Loucy (cell line): ENCODE results near the gene FAT2.
"Not testable (repeated sequence)": the region's sequence is repeated elsewhere in the genome, so short reads cannot be mapped to it uniquely, and the experiment has no call there.

ENCODE experiments used
- H2AFZ ChIP-seq: fragments of 200-600 bp; sonication (generic); 2 replicates; pipeline ENCODE4 v1.6.0; 2016; ENCODE audit warnings: antibody characterized with exemption, mild to moderate bottlenecking, low read length, moderate library complexity
- H3F3A ChIP-seq: fragments of 200-600 bp; 2 replicates; pipeline ENCODE4 v1.6.0; 2016; ENCODE audit warnings: antibody characterized with exemption, low read depth, mild to moderate bottlenecking
- H3K27me3 ChIP-seq: fragments of 200-600 bp; sonication (generic); 2 replicates; pipeline ENCODE4 v1.6.1; 2014; ENCODE audit warnings: low read length, mild to moderate bottlenecking; ENCODE audit not compliant: insufficient read depth, poor library complexity, severe bottlenecking
- H3K36me3 ChIP-seq: fragments of 200-600 bp; sonication (generic); 2 replicates; pipeline ENCODE4 v1.6.1; 2016; ENCODE audit warnings: low read length; ENCODE audit not compliant: insufficient read depth
- H3K4me1 ChIP-seq: fragments of 200-600 bp; sonication (generic); 2 replicates; pipeline ENCODE4 v1.5.1; 2014; ENCODE audit warnings: low read length, mild to moderate bottlenecking; ENCODE audit not compliant: insufficient read depth, poor library complexity, severe bottlenecking
- H3K4me2 ChIP-seq: fragments of 200-600 bp; sonication (generic); 2 replicates; pipeline ENCODE4 v1.6.0; 2014; ENCODE audit warnings: antibody characterized with exemption, low read length, low read depth, mild to moderate bottlenecking; ENCODE audit not compliant: poor library complexity, severe bottlenecking
- H3K4me3 ChIP-seq: fragments of 200-600 bp; sonication (generic); 2 replicates; pipeline ENCODE4 v1.5.1; 2014; ENCODE audit warnings: low read length, mild to moderate bottlenecking, mixed read lengths; ENCODE audit not compliant: poor library complexity, severe bottlenecking
- H3K79me2 ChIP-seq: fragments of 200-600 bp; sonication (generic); 2 replicates; pipeline ENCODE4 v1.6.1; 2014; ENCODE audit warnings: low read length; ENCODE audit not compliant: insufficient read depth
- H3K9ac ChIP-seq: fragments of 200-600 bp; sonication (generic); 2 replicates; pipeline ENCODE4 v1.6.0; 2014; ENCODE audit warnings: mild to moderate bottlenecking, low read depth, low read length, moderate library complexity; ENCODE audit not compliant: poor library complexity, severe bottlenecking
- H3K9me2 ChIP-seq: fragments of 200-600 bp; sonication (generic); replicated peaks from 2 replicates; pipeline ENCODE4 v1.6.1; 2016; ENCODE audit warnings: low read depth, low read length, mixed read lengths
- H3K9me3 ChIP-seq: fragments of 200-600 bp; sonication (generic); 2 replicates; pipeline ENCODE4 v1.6.1; 2014; ENCODE audit warnings: mild to moderate bottlenecking, antibody characterized with exemption, low read length, low read depth; ENCODE audit not compliant: insufficient read depth
- H4K20me1 ChIP-seq: fragments of 200-600 bp; sonication (generic); 2 replicates; pipeline ENCODE4 v1.6.0; 2014; ENCODE audit warnings: antibody characterized with exemption, low read length, mild to moderate bottlenecking; ENCODE audit not compliant: insufficient read depth, poor library complexity, severe bottlenecking
- EZH2phosphoT487 ChIP-seq: fragments of 200-600 bp; IDR thresholded peaks from 2 replicates; pipeline ENCODE4 v1.6.1; 2018; ENCODE audit warnings: antibody characterized with exemption, mild to moderate bottlenecking, moderate library complexity, borderline replicate concordance
- TF ChIP-seq, protein P1 (sequence below): fragments of 200-600 bp; sonication (generic); conservative IDR thresholded peaks from 2 replicates; pipeline ENCODE4 v1.5.1; 2014; ENCODE audit warnings: mild to moderate bottlenecking, antibody characterized with exemption, low read length

The FAT2 gene

GRCh38 chr5:151580858-151581257, 10.3 kb downstream of the FAT2 start:
- no peak for TF ChIP-seq EZH2phosphoT487
- TF ChIP-seq, protein P1, sequence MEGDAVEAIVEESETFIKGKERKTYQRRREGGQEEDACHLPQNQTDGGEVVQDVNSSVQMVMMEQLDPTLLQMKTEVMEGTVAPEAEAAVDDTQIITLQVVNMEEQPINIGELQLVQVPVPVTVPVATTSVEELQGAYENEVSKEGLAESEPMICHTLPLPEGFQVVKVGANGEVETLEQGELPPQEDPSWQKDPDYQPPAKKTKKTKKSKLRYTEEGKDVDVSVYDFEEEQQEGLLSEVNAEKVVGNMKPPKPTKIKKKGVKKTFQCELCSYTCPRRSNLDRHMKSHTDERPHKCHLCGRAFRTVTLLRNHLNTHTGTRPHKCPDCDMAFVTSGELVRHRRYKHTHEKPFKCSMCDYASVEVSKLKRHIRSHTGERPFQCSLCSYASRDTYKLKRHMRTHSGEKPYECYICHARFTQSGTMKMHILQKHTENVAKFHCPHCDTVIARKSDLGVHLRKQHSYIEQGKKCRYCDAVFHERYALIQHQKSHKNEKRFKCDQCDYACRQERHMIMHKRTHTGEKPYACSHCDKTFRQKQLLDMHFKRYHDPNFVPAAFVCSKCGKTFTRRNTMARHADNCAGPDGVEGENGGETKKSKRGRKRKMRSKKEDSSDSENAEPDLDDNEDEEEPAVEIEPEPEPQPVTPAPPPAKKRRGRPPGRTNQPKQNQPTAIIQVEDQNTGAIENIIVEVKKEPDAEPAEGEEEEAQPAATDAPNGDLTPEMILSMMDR, result no peak
- Histone ChIP-seq H3K4me2 (no peak overlapping the region), H3K79me2 (no peaks in the 10 kb centered on the region), H4K20me1 (no peaks in the 10 kb centered on the region), H3K27me3 (no peaks in the 10 kb centered on the region), H3K4me3 (no peak overlapping the region), H2AFZ (no peak overlapping the region), H3F3A (no peaks in the 10 kb centered on the region), H3K4me1 (no peaks in the 10 kb centered on the region), H3K36me3 (no peaks in the 10 kb centered on the region), H3K9ac (no peak overlapping the region), H3K9me2 (no peaks in the 10 kb centered on the region), H3K9me3 (no peaks in the 10 kb centered on the region)

GRCh38 chr5:151580239-151580638, 10.9 kb downstream of the FAT2 start:
- Histone ChIP-seq H3K4me2 (no peak overlapping the region), H3K4me3 (no peak overlapping the region), H3K36me3 (no peaks in the 10 kb centered on the region), H4K20me1 (no peaks in the 10 kb centered on the region), H3K9me3 (no peaks in the 10 kb centered on the region), H3K9ac (no peak overlapping the region), H2AFZ (no peak overlapping the region), H3K4me1 (no peaks in the 10 kb centered on the region), H3K9me2 (no peaks in the 10 kb centered on the region), H3F3A (no peaks in the 10 kb centered on the region), H3K27me3 (no peaks in the 10 kb centered on the region), H3K79me2 (no peaks in the 10 kb centered on the region)
- TF ChIP-seq, protein P1, result no peak
- TF ChIP-seq EZH2phosphoT487, result no peak

DNA sequence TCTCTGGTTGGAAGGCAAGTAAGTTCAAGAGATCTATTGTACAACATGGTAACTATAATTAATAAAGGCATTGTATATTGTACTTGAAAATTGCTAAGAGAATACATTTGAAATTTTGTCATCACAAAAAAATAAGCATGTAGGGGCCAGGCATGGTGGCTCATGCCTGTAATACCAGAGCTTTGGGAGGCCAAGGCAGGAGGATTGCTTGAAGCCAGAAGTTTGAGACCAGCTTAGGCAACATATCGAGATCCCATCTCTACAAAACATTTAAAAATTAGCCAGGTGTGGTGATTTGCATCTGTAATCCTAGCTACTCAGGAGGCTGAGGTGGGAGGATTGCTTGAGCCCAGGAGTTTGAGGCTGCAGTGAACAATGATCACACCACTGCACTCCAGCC, 12.0 kb downstream of the FAT2 start:
- not testable (repeated sequence) for H3K36me3 ChIP-seq, H3K4me1 ChIP-seq, H3K9me2 ChIP-seq, H3F3A ChIP-seq, H2AFZ ChIP-seq, H3K4me2 ChIP-seq, H3K4me3 ChIP-seq, H3K27me3 ChIP-seq, H3K79me2 ChIP-seq, H3K9me3 ChIP-seq, H4K20me1 ChIP-seq, H3K9ac ChIP-seq

DNA sequence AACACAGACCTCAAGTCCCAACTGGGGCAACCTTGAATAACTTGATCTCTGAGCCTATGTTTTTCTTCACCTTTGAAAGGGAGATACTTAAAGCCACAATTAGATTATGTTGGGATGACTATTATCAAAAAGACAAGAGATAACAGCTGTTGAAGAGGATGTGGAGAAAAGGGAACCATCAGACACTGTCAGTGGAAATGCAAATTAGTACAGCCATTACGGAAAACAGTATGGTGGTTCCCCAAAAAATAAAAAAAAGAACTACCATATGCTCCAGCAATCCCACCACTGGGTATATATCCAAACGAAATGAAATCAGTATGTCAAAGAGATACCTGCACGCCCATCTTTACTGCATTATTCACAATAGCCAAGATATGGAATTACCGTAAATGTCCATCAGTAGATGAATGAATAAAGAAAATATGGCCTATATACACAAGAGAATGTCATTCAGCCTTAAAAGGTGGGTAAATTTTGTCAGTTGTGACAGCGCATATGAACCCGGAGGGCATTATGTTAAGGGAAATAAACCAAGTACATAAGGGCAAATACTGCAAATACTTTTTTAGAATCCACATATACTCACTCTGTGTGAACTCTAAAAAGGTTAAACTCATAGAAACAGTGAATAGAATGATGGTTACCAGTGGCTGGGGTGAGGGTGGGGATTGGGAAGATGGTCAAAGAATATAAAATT, 12.7 kb downstream of the FAT2 start:
- no peak overlapping the region for H3K4me2 ChIP-seq
- H3K4me3 ChIP-seq, result no peak overlapping the region
- H3K4me1 ChIP-seq, result no peaks in the 10 kb centered on the region
- no peaks in the 10 kb centered on the region for H3K27me3 ChIP-seq
- no peaks in the 10 kb centered on the region for H3K79me2 ChIP-seq
- no peak overlapping the region for H3K9ac ChIP-seq
- H2AFZ ChIP-seq, result no peak overlapping the region
- H3F3A ChIP-seq, result no peaks in the 10 kb centered on the region
- no peaks in the 10 kb centered on the region for H3K9me3 ChIP-seq
- no peaks in the 10 kb centered on the region for H3K9me2 ChIP-seq
- TF ChIP-seq EZH2phosphoT487, result no peak
- TF ChIP-seq, protein P1, result no peak
- H4K20me1 ChIP-seq, result no peaks in the 10 kb centered on the region
- no peaks in the 10 kb centered on the region for H3K36me3 ChIP-seq
